Cardiac septum (tissue), 1 donor: ENCODE data around the gene DHX34. TPM values are rescaled to one million over a fixed set of nuclear protein-coding genes. Genes with fewer than 3 reads are reported as not detected.
"Not testable (repeated sequence)": the region's sequence is repeated elsewhere in the genome, so short reads cannot be mapped to it uniquely, and the experiment has no call there.

Experiments used
- DNase-seq: peaks from one replicate; pipeline ENCODE4 v3.0.0-alpha.2; 2020; ENCODE audit warnings: low spot score
- intact Hi-C: fragments of 100-400 bp; cut with DNase I; formaldehyde crosslinking; loops from one replicate; pipeline ENCODE4 v1.14.0; 2022
- total RNA-seq: library from RNA; stranded (reverse); fragmentation: NEBNext Ultra II Directional; extraction: Animal tissue kit (Norgen Biotek cat#: 25700); gene quantifications from one replicate; pipeline ENCODE4 v1.2.1, GENCODE V29; 2021
- donor health status: DM: no; HTN: no; CAD: no.

Gene DHX34
- total RNA-seq, 1 donor from 2014 or later: 8.5 TPM

DNA sequence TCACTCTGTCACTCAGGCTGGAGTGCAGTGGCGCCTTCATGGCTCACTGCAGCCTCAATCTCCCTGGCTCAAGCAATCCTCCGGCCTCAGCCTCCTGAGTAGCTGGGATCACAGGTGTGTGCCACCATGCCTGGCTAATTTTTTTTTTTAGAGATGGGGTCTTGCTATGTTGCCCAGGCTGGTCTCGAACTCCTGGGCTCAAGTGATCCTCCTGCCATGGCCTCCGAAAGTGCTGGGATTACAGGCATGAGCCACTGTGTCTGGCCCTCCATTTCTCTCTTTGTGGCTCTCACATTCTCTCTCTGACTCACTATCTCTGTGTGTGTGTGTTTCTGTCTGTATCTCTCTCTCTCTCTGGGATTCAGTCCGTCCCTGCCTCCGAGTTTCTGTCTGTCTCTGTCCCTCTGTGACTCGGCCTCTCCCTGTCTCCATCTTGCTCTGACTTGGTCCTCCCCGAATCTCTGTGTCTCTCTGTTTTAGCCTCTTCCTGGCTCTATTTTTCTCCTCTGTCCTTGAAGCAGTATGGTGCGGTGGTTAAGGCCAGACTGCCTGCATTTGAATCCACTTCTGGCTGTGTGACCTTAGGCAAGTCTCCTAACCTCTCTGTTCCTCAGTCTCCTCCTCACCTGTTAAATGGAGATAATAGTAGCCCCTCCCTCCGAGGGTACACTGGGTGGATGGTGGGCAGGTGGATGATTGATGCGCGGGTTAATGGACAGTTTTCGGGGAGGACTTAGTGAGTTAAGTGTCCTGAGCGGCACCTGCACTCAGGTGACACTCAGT, 59.2 kb downstream of the DHX34 start:
- intact Hi-C loops: no loop called here
- DNase-seq: no peak

DNA sequence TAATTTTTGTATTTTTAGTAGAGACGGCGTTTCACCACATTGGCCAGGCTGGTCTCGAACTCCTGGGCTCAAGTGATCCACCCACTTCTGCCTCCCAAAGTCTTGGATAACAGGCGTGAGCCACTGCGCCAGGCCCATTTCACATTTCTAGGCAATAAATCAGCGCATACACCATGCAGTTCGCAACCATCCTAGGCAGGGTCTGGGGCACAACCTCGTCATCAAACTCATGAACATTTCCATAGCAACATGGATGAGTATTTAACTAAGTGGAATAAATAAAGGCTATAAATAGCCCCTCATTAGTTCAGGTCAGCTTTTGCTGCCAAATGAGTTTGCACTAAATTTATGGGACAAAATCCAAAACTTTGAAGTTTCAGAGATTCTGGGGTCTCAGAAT, 62.0 kb downstream of the DHX34 start:
- DNase-seq: no peak
- intact Hi-C loops: no loop called here

DNA sequence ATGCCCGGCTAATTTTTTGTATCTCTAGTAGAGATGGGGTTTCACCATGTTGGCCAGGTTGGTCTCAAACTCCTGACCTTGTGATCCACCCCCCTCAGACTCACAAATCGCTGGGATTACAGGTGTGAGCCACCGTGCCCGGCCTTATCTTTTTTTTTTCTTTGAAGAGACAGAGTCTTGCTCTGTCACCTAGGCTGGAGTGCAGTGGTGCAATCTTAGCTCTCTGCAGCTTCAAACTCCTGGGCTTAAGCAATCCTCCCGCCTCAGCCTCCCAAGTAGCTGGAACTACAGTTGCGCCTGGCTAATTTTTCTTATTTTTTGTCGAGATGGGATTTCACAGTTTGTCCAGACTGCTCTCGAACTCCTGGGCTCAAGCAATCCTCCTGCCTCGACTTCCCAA, 62.6 kb downstream of the DHX34 start:
- DNase-seq, intact Hi-C loops: not testable (repeated sequence)

DNA sequence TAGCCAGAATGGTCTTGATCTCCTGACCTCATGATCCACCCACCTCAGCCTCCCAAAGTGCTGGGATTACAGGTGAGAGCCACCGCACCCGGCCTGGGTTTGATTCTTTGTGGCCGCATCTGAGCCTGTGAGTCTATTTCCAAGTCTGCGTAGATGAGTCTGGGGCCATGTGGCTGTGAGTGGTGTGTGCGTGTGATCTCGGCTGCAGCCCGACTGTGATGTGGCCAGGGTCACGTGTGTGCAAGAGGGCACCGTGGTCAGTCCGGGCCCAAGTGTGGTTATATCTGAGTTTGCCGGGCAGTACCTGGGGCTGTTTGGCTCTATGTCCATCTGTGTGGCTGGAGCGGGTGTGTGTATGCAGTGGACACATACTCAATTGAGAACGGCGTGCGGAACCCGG, 64.8 kb downstream of the DHX34 start:
- no peak for DNase-seq
- intact Hi-C loops: no loop called here

DNA sequence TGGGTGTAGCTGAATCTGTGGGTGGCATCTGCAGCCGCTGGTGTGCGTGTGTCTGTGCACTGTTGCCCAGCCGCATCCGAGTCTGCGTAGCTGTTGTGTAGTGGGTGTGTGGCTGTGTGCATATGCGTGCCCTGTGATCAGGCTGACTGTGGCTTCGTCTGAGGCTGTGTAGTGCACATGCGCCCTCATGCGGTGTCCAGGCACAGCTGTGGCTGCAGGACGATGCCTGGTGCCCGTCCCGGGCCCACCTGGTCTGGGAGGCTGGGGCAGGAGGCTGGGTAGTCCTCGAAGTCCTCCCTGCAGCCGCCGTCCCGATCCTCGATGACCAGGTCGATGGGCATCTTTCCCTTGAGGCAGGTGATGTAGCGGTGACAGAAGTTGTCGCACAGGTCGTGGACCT, 65.4 kb downstream of the DHX34 start:
- intact Hi-C loops: no loop called here

DNA sequence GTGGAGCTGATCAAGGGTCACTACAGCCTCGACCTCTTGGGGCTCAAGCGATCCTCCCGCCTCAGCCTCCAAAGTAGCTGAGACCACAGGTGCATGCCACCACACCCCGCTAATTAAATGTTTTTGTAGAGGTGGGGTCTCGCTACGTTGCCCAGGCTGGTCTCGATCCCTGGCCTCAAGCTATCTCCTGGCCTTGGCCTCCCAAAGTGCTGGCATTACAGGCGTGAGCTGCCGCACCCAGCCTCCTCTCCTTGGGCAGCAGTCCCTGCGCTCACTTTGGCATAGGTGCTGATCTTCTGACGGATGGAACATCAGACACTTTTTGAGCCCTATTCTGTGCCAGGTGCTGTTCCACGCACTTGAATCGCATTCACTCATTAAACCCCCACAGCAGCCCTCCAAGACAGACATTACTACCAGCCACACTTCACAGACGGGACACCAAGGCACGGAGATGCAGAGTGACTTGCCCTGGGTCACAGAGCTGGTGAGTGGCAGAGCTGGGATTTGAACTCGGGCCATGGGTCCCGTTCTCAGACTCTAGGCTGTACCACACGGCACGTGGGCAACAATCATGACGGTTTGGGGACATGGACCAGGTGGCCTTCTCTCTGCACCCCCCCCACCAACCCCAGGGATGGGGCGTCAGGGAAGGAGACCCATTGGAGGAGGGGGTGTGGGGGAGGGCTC, 67.0 kb downstream of the DHX34 start:
- intact Hi-C loops: no loop called here
- no peak for DNase-seq

More for the DNA sequence above, 65.4 kb downstream of the DHX34 start:
- DNase-seq: no peak

DNA sequence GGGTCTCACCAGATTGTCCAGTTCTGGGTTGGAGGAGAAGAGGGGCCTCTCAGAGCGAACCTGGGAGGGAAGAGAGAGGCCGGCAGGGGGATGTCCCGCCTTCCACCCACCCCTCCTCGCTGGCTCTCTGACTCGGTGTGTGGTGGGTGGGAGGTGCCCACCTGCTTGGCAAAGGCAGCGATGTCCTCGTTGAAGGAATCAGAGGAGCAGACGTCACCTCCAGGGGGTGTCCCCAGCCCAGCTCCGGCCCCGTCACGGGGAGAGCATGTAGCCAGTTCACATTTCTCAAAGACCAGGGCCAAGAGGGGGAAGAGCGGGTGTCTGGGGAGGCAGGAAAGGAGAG, 67.5 kb downstream of the DHX34 start:
- DNase-seq: no peak
- intact Hi-C loops: no loop called here

DNA sequence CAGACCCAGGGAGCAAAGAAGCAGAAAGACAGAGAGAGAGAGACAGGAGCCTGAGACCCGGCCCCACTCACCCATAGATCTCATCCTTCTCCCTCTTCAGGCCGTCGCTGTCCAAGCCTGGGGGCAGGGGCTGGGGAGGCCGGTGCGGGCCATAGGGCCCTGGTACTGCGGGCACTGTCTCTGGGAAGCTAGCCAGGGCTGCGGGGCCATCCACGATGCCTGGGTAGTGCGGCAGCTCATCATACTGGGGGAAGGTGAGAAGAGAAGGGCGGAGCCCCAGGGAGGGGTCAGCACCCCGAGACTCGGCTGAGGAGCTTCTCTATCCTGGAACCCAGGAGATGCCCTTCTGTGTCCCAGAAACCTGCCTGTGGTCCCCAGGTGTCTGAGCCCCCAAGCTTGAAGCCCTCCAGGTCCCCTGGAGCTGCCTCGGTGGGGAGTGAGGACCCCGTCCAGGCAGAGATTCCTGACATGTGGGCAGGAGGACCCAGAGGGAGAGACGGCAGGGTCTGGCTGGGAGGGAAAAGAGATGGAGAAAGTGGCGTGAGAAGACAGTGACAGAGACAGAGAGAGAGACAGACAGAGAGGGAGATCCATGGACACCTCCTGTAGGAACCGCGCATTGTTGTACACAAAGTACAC, 68.1 kb downstream of the DHX34 start:
- intact Hi-C loops: no loop called here
- DNase-seq: no peak

DNA sequence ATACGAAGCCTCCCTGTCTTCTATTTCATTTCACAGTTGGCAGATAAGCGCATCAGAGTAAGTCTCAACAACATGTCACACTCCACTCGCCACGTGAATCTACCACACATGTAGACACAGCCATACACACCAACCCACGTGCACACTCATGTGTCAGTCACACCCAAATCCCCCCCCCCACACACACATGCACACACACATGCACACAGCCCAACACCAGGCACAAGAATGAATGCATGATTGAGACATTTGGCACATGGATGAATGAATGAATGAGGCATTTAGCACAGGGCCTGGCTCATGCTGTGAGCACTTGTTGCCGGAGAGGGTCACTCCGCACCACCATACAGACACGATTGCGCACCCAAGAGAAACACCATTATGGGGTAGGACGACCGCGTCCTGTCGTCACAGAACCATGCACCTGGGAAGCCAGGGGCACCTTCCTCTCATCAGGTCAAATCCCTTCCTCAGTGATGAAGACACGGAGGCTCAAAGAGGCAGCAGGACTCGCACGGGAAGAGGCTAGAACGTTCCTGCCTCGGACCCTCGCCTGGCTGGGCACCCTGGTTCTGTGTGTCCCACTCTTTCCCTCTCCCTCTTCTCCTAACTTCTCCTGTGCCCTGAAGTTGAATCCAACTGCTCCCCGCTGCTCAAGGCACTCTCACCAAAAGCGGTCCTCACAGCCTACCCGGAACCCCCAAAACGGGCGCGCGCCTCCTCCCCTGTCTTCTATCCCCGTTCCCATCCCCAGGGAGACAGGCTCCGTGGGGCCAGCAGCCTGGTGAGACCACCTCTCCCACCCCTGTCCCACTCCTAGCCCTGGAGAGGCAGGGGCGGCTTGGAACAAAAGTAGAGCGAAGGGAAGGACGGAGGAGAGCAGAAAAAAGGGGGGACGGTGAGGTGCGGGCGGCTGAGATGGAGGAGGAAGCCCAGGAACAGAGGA, 68.9 kb downstream of the DHX34 start:
- no peak for DNase-seq
- intact Hi-C loops: no loop called here

DNA sequence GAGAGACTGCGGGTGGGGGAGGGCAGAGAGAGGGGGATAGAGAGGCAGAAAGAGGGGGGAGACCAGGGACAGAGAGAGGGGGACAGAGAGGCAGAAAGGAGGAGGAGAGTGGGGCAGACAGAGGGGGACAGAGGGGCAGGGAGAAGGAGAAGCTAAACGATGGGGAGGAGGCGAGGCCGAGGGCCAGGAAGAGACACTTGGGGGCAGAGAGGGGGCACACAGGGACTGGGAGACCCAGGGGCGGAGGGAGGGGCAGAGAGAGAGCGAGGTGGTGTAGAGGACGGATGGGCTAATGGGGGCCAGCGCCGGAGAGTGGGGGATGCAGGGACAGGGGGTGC, 69.5 kb downstream of the DHX34 start:
- no peak for DNase-seq
- intact Hi-C loops: no loop called here

DNA sequence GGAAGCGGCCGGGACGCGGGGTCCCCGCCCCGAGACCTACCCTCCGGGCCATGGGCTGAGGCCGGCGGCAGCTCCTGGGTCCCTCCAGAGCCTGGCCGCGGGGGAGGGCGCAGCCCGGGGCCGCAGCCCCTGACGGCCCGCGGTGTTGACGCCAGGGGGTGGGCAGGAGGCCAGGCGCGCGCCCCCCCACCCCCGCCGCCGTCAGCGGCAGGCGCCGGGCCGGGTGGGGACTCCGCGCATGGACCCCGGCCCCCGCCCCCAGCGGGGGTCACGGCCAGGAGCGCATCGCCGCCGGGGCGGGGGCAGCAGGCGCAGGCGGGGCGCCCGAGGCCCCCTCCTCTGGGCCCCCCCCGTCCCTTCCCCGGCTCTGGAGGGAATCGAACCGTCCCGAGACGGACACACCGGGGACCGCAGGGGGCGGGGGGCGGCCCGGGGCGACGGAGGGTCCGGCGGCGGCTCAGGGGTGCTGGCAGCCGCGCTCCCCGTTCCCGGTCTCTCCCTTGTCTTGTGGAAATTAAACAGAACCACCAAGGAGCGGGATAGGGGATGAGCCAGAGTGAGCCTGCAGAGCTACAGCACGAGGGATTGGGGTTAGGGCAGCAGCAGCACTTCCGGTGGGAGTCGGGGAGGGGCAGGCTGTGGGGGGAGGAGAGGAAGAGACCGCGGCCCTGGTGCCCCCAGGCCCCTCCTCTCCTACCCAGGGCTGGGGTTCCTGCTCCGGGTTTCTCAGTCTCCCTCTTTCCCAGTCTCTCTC, 70.1 kb downstream of the DHX34 start, which contains the start of gene MEIS3:
MEIS3 (minus strand) TSS at position 498 of the 754 bp plus-strand sequence; CDS start at position 52, 446 bp downstream.
- no peak for DNase-seq
- intact Hi-C loops: no loop called here

DNA sequence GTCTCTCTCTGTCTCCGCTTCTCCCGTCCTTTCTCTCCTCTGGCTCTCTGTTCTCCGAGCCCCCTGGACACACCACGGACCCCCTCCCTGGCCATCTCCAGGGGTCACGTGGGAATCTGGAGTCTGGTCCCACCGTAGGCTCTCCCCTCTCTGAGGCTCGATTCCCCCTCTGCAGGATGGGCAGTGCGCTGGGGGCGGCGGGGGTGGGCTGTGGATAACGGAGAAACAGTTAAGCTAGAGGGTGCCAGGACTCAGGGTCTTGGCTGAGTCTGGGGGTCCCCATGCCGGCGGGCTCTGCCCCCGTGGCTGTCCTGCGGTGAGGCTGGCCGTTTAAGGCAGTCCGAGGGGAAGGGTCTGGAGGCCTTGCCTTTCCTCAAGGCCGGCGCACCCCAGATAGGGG, 70.7 kb downstream of the DHX34 start:
- no peak for DNase-seq

DNA sequence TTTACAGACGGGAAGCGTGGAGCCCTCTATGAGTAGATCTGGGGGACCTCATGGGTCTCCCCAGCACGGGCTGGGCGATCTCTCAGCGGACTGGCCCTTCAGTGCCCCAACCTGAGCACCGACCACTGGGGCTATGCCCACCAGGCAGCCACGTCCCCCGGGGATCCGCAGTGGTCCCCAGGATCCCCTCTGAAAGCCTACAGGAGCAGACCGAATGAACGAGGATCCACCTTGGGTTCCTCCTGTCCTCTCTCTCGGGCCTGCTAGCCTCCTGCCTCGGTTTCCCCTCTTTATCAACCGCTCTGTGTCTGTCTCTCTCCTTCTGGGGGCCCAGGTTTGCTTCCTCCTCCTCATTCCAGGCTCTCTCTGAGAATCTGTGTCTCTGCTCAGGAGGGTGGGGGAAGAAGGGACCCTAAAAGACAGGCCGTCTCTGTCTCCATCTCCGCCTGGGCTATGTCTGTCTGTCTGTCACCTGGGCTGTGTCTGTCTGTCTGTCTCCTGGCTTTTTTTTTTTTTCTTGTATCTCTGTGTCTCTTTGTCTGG, 72.2 kb downstream of the DHX34 start:
- intact Hi-C loops: loop anchor here (10.0 kb wide), 1 partner anchor 127 kb away; no protein-coding TSS in a partner anchor
- DNase-seq: no peak

More for the DNA sequence above, 70.7 kb downstream of the DHX34 start:
- intact Hi-C loops: loop anchor here (10.0 kb wide), 1 partner anchor 125 kb away; no protein-coding TSS in a partner anchor

DNA sequence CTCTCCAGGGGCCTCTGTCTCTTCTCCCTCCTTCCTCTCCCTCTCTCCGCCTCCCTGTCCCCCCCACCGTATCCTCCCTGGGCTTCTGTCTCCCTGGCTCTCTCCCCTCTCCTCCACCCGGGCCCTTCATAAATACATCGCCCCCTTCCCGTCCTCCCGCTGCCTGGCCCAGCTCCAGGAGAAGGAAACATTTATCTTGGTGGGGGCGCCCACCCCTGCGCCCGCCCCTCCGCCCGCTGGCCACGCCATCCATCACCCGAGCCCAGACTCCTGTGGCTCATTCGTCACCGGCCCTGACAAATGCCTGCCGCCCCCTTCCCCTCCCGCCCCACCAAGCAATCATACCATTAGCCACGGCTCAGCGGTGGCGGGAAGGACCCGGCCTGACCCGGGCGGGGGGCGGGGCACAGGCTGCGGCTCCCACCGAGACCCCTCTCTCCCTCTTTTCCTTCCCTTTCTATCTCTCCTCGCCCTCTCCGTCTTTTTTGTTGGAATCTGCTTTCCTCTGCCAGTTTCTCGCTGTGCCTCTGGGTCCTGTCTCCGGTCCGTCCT, 72.8 kb downstream of the DHX34 start:
- intact Hi-C loops: loop anchor here (10.0 kb wide), 1 partner anchor 127 kb away; no protein-coding TSS in a partner anchor
- no peak for DNase-seq

DNA sequence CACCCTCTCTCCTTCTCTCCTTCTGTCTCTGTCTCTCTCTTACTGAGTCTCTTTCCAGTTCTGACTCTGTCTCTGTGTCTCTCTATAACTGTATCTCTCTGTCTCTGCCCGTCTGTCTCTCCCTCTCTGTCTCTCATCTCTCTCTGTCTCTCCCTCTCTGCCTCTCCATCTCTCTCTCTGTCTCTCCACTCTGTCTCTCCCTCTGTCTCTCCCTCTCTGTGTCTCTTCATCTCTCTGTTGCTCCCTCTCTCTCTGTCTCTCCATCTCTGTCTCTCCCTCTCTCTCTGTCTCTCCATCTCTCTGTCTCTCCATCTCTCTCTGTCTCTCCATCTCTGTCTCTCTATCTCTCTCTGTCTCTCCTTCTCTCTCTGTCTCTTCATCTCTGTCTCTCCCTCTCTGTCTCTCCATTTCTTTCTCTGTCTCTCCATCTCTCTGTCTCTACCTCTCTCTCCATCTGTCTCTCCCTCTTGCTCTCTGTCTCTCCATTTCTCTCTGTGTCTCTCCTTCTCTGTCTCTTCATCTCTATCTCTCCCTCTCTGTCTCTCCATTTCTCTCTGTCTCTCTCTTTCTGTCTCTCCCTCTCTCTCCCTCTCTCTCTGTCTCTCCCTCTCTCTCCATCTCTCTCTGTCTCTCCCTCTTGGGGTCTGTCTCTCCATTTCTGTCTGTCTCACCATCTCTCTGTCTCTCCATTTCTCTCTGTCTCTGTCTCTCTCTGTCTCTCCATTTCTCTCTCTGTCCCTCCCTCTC, 73.5 kb downstream of the DHX34 start:
- DNase-seq: no peak
- intact Hi-C loops: loop anchor here (10.0 kb wide), 1 partner anchor 128 kb away; no protein-coding TSS in a partner anchor

DNA sequence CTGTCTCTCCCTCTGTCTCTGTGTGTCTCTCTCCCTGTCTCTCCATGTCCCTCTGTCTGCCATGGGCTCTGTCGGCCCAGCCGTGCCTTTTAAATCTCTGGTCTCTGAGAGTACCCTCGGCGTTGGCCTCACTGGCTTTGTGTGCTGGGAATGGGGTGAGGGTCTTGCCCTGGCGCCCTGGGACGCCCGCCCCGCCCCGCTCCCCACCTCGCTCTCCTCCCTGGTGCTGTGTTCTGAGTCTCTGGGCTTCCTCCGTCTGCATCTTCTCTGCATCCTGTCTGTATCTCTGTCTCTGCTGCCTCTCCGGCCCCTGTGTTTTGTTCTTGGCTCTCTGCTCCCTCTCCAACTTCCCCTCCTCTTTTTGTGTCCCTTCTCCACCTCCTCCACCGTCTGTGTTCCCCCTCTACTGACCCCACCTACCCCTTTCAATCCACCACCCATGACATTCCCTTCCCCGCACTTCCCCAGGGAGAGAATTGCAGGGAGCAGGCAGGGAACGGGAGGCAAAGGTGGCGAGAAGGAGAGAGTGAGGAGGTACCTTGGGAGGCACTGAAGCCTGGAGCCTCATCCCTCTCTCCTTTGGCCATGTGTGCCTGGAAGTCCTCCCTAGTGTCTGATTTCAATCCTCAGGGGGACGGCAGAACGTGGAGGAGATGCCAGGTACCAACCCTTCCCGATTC, 74.2 kb downstream of the DHX34 start:
- intact Hi-C loops: loop anchor here (10.0 kb wide), 1 partner anchor 129 kb away; no protein-coding TSS in a partner anchor
- DNase-seq: no peak
